Smooth muscle cell (in vitro differentiated cells): Measurements from ENCODE around the gene TMEM161B. TPM values are rescaled to one million over a fixed set of nuclear protein-coding genes. Genes with fewer than 3 reads are reported as not detected.

Experiments
- DNase-seq: peaks from one replicate; lab custom pipeline; 2025; ENCODE audit not compliant: unreplicated experiment; lab: John Stamatoyannopoulos, UW
- H2AFZ ChIP-seq: fragments of 200-600 bp; sonication (generic); 2 replicates; pipeline ENCODE4 v1.6.0; 2016; ENCODE audit warnings: antibody characterized with exemption, low read depth, mild to moderate bottlenecking
- H3F3A ChIP-seq: fragments of 200-600 bp; sonication (generic); 2 replicates; pipeline ENCODE4 v1.6.0; 2017; ENCODE audit warnings: antibody characterized with exemption, low read depth
- H3K27ac ChIP-seq: fragments of 200-600 bp; sonication (generic); 2 replicates; pipeline ENCODE4 v1.5.1; 2016; ENCODE audit warnings: low read depth, mild to moderate bottlenecking
- H3K27me3 ChIP-seq: fragments of 200-600 bp; sonication (generic); 2 replicates; pipeline ENCODE4 v1.6.1; 2016; ENCODE audit warnings: low read depth, mild to moderate bottlenecking
- H3K36me3 ChIP-seq: fragments of 200-600 bp; sonication (generic); 2 replicates; pipeline ENCODE4 v1.5.1; 2016; ENCODE audit warnings: low read depth
- H3K4me1 ChIP-seq: fragments of 200-600 bp; sonication (generic); 2 replicates; pipeline ENCODE4 v1.5.1; 2016; ENCODE audit warnings: low read depth
- H3K4me2 ChIP-seq: fragments of 200-600 bp; sonication (generic); 2 replicates; pipeline ENCODE4 v1.6.0; 2016; ENCODE audit warnings: mild to moderate bottlenecking
- H3K4me3 ChIP-seq: fragments of 200-600 bp; sonication (generic); 2 replicates; pipeline ENCODE4 v1.5.1; 2016; ENCODE audit warnings: mild to moderate bottlenecking
- H3K79me2 ChIP-seq: fragments of 200-600 bp; sonication (generic); 2 replicates; pipeline ENCODE4 v1.6.0; 2016; ENCODE audit warnings: low read depth, mild to moderate bottlenecking
- H3K9ac ChIP-seq: fragments of 200-600 bp; sonication (generic); 2 replicates; pipeline ENCODE4 v1.6.0; 2016; ENCODE audit warnings: low read depth
- H3K9me3 ChIP-seq: fragments of 200-600 bp; sonication (generic); replicated peaks from 2 replicates; pipeline ENCODE4 v1.5.1; 2016; ENCODE audit warnings: low read depth
- H4K20me1 ChIP-seq: fragments of 200-600 bp; sonication (generic); 2 replicates; pipeline ENCODE4 v1.6.0; 2016; ENCODE audit warnings: low read depth
- CTCF ChIP-seq: fragments of 200-600 bp; sonication (generic); IDR thresholded peaks from 2 replicates; pipeline ENCODE4 v1.5.1; 2017; ENCODE audit warnings: borderline replicate concordance, mild to moderate bottlenecking, antibody characterized with exemption; ENCODE audit not compliant: insufficient read depth, poor library complexity, severe bottlenecking
- WGBS: methylation state at CpG from one replicate; pipeline ENCODE4 v1.1.7; 2016; ENCODE audit warnings: low lambda C conversion rate; 5-methylcytosine and 5-hydroxymethylcytosine counted together
- polyA plus RNA-seq: library from polyadenylated mRNA; unstranded; fragments of >200 nt; fragmentation: Nextera tagmentation; extraction: Ambion mirVana; gene quantifications from 2 replicates; pipeline ENCODE4 v1.2.1, GENCODE V29; 2016
- total RNA-seq: library from RNA; depleted of rRNA; stranded (reverse); fragments of >200 nt; gene quantifications from 2 replicates; pipeline ENCODE4 v1.2.3, GENCODE V29; 2014

The TMEM161B gene
- total and polyA plus RNA-seq, 2 experiments from 2014 or later: 6.3 to 19.4 TPM

GRCh38 chr5:88230546-88231066 lies 38.0 kb downstream of the TMEM161B start:
- no peak for TF ChIP-seq CTCF
- H3K27me3 ChIP-seq: no peaks in the 10 kb centered on the region
- H3K9me3 ChIP-seq: no peaks in the 10 kb centered on the region
- H2AFZ ChIP-seq: no peak overlapping the region
- no peak overlapping the region for H3K27ac ChIP-seq
- DNase-seq: no peak
- no peaks in the 10 kb centered on the region for H3F3A ChIP-seq
- H4K20me1 ChIP-seq: no peaks in the 10 kb centered on the region
- H3K79me2 ChIP-seq: no peaks in the 10 kb centered on the region
- no peak overlapping the region for H3K4me3 ChIP-seq
- H3K36me3 ChIP-seq: no peaks in the 10 kb centered on the region
- 96% methylated on average over 1 of the region's 1 CpG for WGBS
- no peaks in the 10 kb centered on the region for H3K4me1 ChIP-seq
- no peak overlapping the region for H3K9ac ChIP-seq
- H3K4me2 ChIP-seq: no peak overlapping the region

GRCh38 chr5:88226881-88227450 lies 41.7 kb downstream of the TMEM161B start:
- no peak overlapping the region for H3K4me2 ChIP-seq
- H3K9me3 ChIP-seq: no peaks in the 10 kb centered on the region
- H3K36me3 ChIP-seq: no peaks in the 10 kb centered on the region
- H3F3A ChIP-seq: no peaks in the 10 kb centered on the region
- no peak overlapping the region for H2AFZ ChIP-seq
- no peaks in the 10 kb centered on the region for H3K4me1 ChIP-seq
- no peak for TF ChIP-seq CTCF
- DNase-seq: no peak
- H3K27me3 ChIP-seq: no peaks in the 10 kb centered on the region
- H3K79me2 ChIP-seq: no peaks in the 10 kb centered on the region
- no peaks in the 10 kb centered on the region for H4K20me1 ChIP-seq
- H3K4me3 ChIP-seq: no peak overlapping the region
- no peak overlapping the region for H3K9ac ChIP-seq
- H3K27ac ChIP-seq: no peak overlapping the region
- 94% methylated on average over 6 of the region's 6 CpGs for WGBS

- Histone ChIP-seq H3K36me3 (no peaks in the 10 kb centered on the region), H4K20me1 (no peaks in the 10 kb centered on the region), H3K27ac (no peak overlapping the region), H3K4me2 (no peak overlapping the region), H3K4me1 (peaks cover 13% of the 10 kb centered on the region), H3K27me3 (no peaks in the 10 kb centered on the region), H3K79me2 (no peaks in the 10 kb centered on the region), H3K9ac (no peak overlapping the region), H3F3A (no peaks in the 10 kb centered on the region), H3K9me3 (no peaks in the 10 kb centered on the region), H2AFZ (no peak overlapping the region), H3K4me3 (no peak overlapping the region)
- no peak for TF ChIP-seq CTCF
- no peak for DNase-seq
Measured at GRCh38 chr5:88214655-88215054, 54.0 kb downstream of the TMEM161B start.

- no peaks in the 10 kb centered on the region for H3K36me3 ChIP-seq
- H3K4me3 ChIP-seq: no peak overlapping the region
- no peaks in the 10 kb centered on the region for H4K20me1 ChIP-seq
- no peaks in the 10 kb centered on the region for H3F3A ChIP-seq
- 97% methylated on average over 3 of the region's 3 CpGs for WGBS
- no peak for DNase-seq
- no peak overlapping the region for H3K9ac ChIP-seq
- H2AFZ ChIP-seq: no peak overlapping the region
- no peak overlapping the region for H3K27ac ChIP-seq
- H3K9me3 ChIP-seq: no peaks in the 10 kb centered on the region
- H3K4me2 ChIP-seq: no peak overlapping the region
- no peaks in the 10 kb centered on the region for H3K4me1 ChIP-seq
- no peaks in the 10 kb centered on the region for H3K79me2 ChIP-seq
- TF ChIP-seq CTCF: no peak
- no peaks in the 10 kb centered on the region for H3K27me3 ChIP-seq
Measured at GRCh38 chr5:88207575-88207974, 61.1 kb downstream of the TMEM161B start.
